Tibial nerve (tissue), 4 donors: Measurements from ENCODE around the gene PLGRKT. TPM values are rescaled to one million over a fixed set of nuclear protein-coding genes. Genes with fewer than 3 reads are reported as not detected.
"Not testable (repeated sequence)": the region's sequence is repeated elsewhere in the genome, so short reads cannot be mapped to it uniquely, and the experiment has no call there.

Source experiments
- DNase-seq, 2 donors: peaks; one replicate each; pipeline ENCODE4 v3.0.0-alpha.2; 2019; ENCODE audit warnings: low spot score in 2 of 2
- H3K27ac ChIP-seq, 4 donors: fragments of 200-600 bp; sonication (generic) in 3 of 4; one replicate each; pipeline ENCODE4 v1.5.1; 2017 to 2019; ENCODE audit warnings: mild to moderate bottlenecking in 1 of 4
- H3K27me3 ChIP-seq, 2 donors: fragments of 200-600 bp; sonication (generic) in 1 of 2; one replicate each; pipeline versions ENCODE4 v1.5.1 to v1.6.0; 2017 to 2019
- H3K36me3 ChIP-seq, 3 donors: fragments of 200-600 bp; sonication (generic); one replicate each; pipeline ENCODE4 v1.5.1; 2018 to 2019
- H3K4me1 ChIP-seq, 4 donors: fragments of 200-600 bp; sonication (generic) in 3 of 4; one replicate each; pipeline ENCODE4 v1.5.1; 2017 to 2019
- H3K4me3 ChIP-seq, 4 donors: fragments of 200-600 bp; sonication (generic) in 3 of 4; one replicate each; pipeline ENCODE4 v1.5.1; 2017 to 2019; ENCODE audit warnings: mild to moderate bottlenecking in 1 of 4, moderate library complexity in 1 of 4
- H3K9me3 ChIP-seq, 4 donors: fragments of 200-600 bp; sonication (generic) in 3 of 4; one replicate each; pipeline ENCODE4 v1.5.1; 2017 to 2019
- EP300 ChIP-seq, 2 donors: sonication (generic); formaldehyde crosslinking; IDR thresholded peaks; one replicate each; pipeline ENCODE4 v1.6.1; 2017; ENCODE audit warnings: antibody characterized with exemption in 2 of 2, mild to moderate bottlenecking in 1 of 2
- POLR2A ChIP-seq, 2 donors: fragments of 450-650 bp; IDR thresholded peaks; one replicate each; pipeline ENCODE4 v1.6.1; 2017; ENCODE audit warnings: antibody characterized with exemption in 2 of 2, mild to moderate bottlenecking in 2 of 2, moderate library complexity in 2 of 2
- WGBS, 2 donors: methylation state at CpG; one replicate each; pipeline ENCODE4 v1.1.5; 2018; 5-methylcytosine and 5-hydroxymethylcytosine counted together
- total RNA-seq, 4 donors: library from RNA; depleted of rRNA; stranded (reverse); fragments of >200 nt; gene quantifications; one replicate each; pipeline ENCODE4 v1.1.0, GENCODE V29; 2016
- TF ChIP-seq, protein P1 (sequence below), 5 experiments: fragments of 200-600 bp in 3 of 5; fragments of 450-650 bp in 2 of 5; sonication (generic) in 3 of 5; IDR thresholded peaks; one replicate each; pipeline ENCODE4 v1.5.1; 2016 to 2019; ENCODE audit warnings: antibody characterized with exemption in 5 of 5, mild to moderate bottlenecking in 3 of 5, moderate library complexity in 2 of 5

PLGRKT gene
- total RNA-seq, 4 donors from 2014 or later, result 8.4 to 12.0 (median 9.3) TPM

DNA sequence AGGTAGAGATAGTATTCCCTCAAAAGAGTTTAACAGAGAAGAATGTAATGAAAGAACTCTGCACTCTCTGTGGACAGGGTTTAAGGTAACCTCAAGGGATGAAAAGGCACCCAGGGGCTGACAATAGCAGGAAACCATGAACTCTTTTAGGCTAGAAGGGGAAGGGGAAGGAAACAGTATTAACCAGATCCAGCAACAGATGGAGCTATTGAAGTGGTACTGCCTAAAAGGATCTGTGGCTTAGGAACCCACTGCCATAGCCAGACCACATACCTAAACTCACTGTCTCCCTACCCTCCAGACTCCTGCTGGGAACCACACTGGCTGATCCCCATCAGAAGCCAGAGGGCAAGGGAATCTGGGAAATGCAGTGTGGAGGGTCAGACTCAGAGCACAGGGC lies 35.5 kb downstream of the PLGRKT start:
- H3K4me1 ChIP-seq, result no peaks in the 10 kb centered on the region
- H3K36me3 ChIP-seq, result peaks cover 0 to 4% (median 0%) of the 10 kb centered on the region in 3 donors
- DNase-seq, result no peak
- no peak overlapping the region for H3K4me3 ChIP-seq
- no peaks in the 10 kb centered on the region for H3K27me3 ChIP-seq
- H3K27ac ChIP-seq, result no peak overlapping the region
- no peak for TF ChIP-seq POLR2A (IDR thresholded peaks at IDR 0.05)
- TF ChIP-seq, protein P1, sequence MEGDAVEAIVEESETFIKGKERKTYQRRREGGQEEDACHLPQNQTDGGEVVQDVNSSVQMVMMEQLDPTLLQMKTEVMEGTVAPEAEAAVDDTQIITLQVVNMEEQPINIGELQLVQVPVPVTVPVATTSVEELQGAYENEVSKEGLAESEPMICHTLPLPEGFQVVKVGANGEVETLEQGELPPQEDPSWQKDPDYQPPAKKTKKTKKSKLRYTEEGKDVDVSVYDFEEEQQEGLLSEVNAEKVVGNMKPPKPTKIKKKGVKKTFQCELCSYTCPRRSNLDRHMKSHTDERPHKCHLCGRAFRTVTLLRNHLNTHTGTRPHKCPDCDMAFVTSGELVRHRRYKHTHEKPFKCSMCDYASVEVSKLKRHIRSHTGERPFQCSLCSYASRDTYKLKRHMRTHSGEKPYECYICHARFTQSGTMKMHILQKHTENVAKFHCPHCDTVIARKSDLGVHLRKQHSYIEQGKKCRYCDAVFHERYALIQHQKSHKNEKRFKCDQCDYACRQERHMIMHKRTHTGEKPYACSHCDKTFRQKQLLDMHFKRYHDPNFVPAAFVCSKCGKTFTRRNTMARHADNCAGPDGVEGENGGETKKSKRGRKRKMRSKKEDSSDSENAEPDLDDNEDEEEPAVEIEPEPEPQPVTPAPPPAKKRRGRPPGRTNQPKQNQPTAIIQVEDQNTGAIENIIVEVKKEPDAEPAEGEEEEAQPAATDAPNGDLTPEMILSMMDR (IDR thresholded peaks at IDR 0.05), result no peak
- TF ChIP-seq EP300 (IDR thresholded peaks at IDR 0.05), result no peak
- peaks cover 0 to 22% (median 3%) of the 10 kb centered on the region in 4 donors for H3K9me3 ChIP-seq

DNA sequence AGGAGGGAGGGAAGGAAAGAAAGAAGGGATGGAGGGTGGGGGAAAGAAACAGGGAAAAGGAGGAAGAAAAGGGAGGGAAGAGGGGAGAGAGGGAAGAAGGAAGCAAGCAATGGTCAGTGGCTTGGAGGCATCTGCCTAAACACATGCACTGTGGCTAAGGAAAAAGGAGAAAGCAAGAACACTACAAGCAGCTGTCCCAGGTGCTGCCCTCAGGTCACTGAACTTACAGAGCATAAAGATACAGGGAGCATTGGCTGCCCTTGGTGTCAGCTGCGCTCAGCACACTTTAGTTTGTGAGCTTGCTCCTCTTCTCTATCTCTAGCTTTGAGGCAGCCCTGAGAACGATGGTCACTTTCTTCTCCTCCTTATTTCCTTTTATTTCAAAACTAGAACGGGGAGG lies 40.2 kb downstream of the PLGRKT start:
- WGBS, 2 donors, result 84 to 91% methylated on average over 3 of the region's 3 CpGs
- not testable (repeated sequence) for H3K4me3 ChIP-seq, DNase-seq, H3K27ac ChIP-seq, H3K9me3 ChIP-seq, H3K27me3 ChIP-seq, H3K36me3 ChIP-seq, H3K4me1 ChIP-seq

DNA sequence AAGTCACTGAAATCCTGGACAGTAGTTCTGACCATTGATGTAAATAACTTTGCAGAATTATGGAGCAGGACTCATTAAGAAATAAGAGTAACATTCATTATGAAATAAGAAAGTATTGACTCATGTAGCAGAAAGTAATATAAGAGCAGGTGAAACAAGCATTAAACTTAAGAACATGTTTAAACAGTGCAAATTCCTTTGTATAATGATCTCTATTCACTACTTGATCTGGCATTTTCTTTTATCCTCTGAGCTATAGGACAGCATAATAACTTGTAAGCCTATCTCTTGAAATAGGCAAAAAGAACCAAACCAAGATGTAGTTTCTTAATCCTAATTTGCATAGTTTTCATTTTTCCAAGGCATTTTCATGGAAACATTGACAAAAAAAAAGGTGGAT lies 42.3 kb downstream of the PLGRKT start:
- no peaks in the 10 kb centered on the region for H3K9me3 ChIP-seq
- TF ChIP-seq POLR2A (IDR thresholded peaks at IDR 0.05) (no peak), EP300 (IDR thresholded peaks at IDR 0.05) (no peak)
- TF ChIP-seq, protein P1 (IDR thresholded peaks at IDR 0.05), result no peak
- no peak overlapping the region for H3K27ac ChIP-seq
- DNase-seq, result no peak
- no peaks in the 10 kb centered on the region for H3K4me1 ChIP-seq
- H3K27me3 ChIP-seq, result no peaks in the 10 kb centered on the region
- H3K36me3 ChIP-seq, result no peaks in the 10 kb centered on the region
- no peak overlapping the region for H3K4me3 ChIP-seq

DNA sequence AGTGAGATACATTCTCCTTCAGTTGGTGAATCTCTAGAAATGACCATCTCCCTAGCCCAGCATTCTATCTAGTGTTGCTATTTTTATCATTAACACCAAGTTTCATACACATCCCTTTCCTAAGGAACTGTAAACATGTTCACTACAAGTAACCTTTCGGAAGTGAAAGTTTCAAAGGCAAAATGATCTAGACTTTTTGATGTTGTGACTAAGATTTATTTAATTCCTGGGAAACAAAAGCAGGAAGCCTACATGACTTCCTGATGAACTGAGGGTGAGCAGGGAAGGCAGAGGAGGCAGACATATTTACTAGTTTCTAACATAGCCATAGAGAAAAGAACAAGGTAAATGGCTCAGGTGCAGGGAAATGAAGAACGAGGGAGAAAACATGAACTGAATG lies 43.7 kb downstream of the PLGRKT start:
- DNase-seq, H3K27ac ChIP-seq, H3K9me3 ChIP-seq, H3K4me3 ChIP-seq, H3K4me1 ChIP-seq, H3K36me3 ChIP-seq, H3K27me3 ChIP-seq: not testable (repeated sequence)
- 79 to 95% methylated on average over 2 of the region's 2 CpGs for WGBS, 2 donors

DNA sequence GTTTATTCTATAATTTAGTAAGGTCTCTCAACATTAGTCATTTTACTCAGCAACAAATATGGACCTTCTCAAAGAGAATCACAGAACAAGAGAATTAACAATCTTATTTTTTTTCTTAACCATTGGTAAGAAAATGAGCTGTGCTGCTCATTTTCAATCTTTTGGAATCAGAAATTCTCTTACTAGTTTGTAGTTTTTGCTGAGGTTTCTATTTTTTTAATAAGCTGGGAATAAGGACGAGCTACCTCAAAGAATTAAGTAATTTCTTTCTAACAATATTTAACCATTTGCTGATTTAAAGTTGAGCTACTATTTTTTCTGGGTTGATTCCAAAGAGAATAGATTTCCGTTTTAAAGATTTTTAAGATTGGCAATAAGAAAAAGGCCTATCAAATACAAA lies 44.2 kb downstream of the PLGRKT start:
- Histone ChIP-seq H3K4me3 (no peak overlapping the region), H3K9me3 (no peaks in the 10 kb centered on the region), H3K27me3 (no peaks in the 10 kb centered on the region), H3K36me3 (peaks cover 0 to 3% (median 0%) of the 10 kb centered on the region in 3 donors), H3K4me1 (no peaks in the 10 kb centered on the region), H3K27ac (no peak overlapping the region)
- no peak for DNase-seq
- TF ChIP-seq, protein P1 (IDR thresholded peaks at IDR 0.05), result no peak
- TF ChIP-seq POLR2A (IDR thresholded peaks at IDR 0.05), result no peak
- TF ChIP-seq EP300 (IDR thresholded peaks at IDR 0.05), result no peak
- 72 to 74% methylated on average over 2 of the region's 2 CpGs for WGBS, 2 donors

DNA sequence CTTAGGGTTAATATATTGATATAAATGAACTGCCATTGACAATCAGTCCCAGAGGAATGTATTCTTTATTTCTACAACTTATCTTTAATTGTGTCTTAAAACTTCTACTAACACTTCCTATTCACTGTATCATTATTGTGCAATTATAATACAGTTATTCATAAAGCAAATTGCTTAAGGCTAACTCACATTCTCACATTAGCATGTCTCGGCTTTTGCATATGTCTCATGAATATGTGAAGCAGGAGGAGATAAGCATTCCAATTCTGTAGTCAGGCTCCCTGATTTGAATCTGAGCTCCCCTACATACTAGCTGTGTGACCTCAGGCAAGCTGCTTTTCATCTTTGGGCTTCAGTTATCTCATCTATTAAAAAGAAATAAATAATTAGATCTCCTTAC lies 45.4 kb downstream of the PLGRKT start:
- Histone ChIP-seq H3K9me3 (no peaks in the 10 kb centered on the region), H3K4me3 (no peak overlapping the region), H3K27me3 (no peaks in the 10 kb centered on the region), H3K4me1 (no peaks in the 10 kb centered on the region), H3K27ac (no peak overlapping the region), H3K36me3 (peaks cover 0 to 3% (median 0%) of the 10 kb centered on the region in 3 donors)
- TF ChIP-seq EP300 (IDR thresholded peaks at IDR 0.05) (no peak), POLR2A (IDR thresholded peaks at IDR 0.05) (no peak)
- TF ChIP-seq, protein P1 (IDR thresholded peaks at IDR 0.05), result no peak
- DNase-seq, result no peak
- WGBS, 2 donors, result 67 to 73% methylated on average over 1 of the region's 1 CpG
